ENCODE measurements around the gene LRCH1. TPM values are rescaled to one million over a fixed set of nuclear protein-coding genes. Genes with fewer than 3 reads are reported as not detected.

The LRCH1 gene
- total and polyA plus RNA-seq, 2 of the 4 experiments (the other 2 are of a cell fraction), result 7.0 to 8.8 TPM

DNA sequence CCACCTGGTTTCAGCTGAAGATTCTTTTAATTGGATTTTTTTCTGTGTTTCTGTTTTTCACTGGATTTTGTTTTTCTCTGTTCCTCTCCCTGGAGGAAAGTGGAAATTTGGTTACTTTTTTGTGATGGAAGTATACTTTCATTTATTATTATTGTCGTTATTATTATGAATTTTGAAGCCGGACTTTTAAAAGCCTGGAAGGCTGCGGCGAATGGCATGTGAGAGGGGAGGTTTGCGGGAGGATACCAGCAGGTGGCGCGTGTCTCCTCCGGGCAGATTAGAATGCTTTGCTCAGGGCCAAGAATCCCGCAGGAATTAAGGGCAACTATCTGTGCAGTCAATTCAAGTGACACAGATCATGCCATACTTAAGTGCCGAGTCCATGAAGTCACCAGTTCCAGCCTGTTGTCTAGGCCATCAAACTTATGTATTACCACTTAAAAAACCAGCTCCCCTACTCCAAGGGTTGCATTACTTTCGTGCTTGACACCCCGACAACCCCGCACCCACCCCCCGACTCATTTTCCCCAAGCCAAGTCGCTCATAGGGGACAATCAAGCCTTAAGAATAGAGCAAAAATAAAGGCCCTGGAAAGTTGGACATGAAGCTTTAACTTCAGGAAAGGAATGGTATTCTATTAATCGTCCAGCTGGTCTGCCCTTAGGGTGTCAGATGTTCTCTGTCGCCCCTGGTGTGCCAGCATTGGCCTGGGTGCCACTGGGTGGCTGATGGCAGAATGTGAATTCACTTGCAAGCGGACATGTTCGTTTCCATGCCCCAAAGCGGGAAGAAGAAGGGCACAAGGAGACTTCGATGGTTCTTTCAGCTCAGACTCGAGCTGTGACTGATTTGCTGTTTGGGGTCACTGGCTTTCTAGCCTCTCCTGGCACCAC lies 1.3 kb upstream of the LRCH1 start:
- peak overlapping the region; percentile 86 for H3K4me2 ChIP-seq (ENCODE audit: low read depth, low read length)
- peaks cover 4% of the 10 kb centered on the region for H3K4me1 ChIP-seq (ENCODE audit: control insufficient read depth, insufficient read depth, low read length)
- peaks cover 3% of the 10 kb centered on the region; the same call in 1 of the 2 replicates for H4K20me1 ChIP-seq (ENCODE audit: insufficient read depth, low read length)
- peak overlapping the region; percentile 92 for H2AFZ ChIP-seq (replicated peaks; ENCODE audit: low read length, poor library complexity)
- H3K23ac ChIP-seq (ENCODE audit: low read depth, low read length), result peak overlapping the region; percentile 49; the same call in 1 of the 2 replicates
- BruUV-seq (replicated peaks), result no TSS peak
- peak; percentile 75 for DNase-seq
- no peak overlapping the region; the same call in 1 of the 2 replicates for H2BK120ac ChIP-seq (ENCODE audit: low read depth, low read length)
- intact Hi-C loops (cut with micrococcal nuclease) (loop anchor here (1.0 to 5.0 kb wide), 3 partner anchors 58 to 170 kb away; no protein-coding TSS in a partner anchor), in situ Hi-C loops (cut with MboI; ENCODE audit: low sequenced_read_pairs) (loop anchor here (5.0 to 10.0 kb wide), 2 partner anchors 61 to 133 kb away; no protein-coding TSS in a partner anchor), dilution Hi-C loops (cut with HindIII; ENCODE audit: low sequenced_read_pairs, unreplicated experiment) (no loop called here)
- no peak overlapping the region for H2BK15ac ChIP-seq (ENCODE audit: low read depth, low read length)
- H3K9me1 ChIP-seq (ENCODE audit: insufficient read depth, low read length), result peaks cover 3% of the 10 kb centered on the region; the same call in 1 of the 2 replicates
- peaks cover 5 to 29% of the 10 kb centered on the region in 2 experiments; a peak in 3 of 4 replicates for H3K79me1 ChIP-seq (ENCODE audit: low read depth in 1 of 2, low read length in 2 of 2)
- H3K9ac ChIP-seq (ENCODE audit: low read depth, low read length), result 0 out of 2 replicates have a peak overlapping the region, but pooled peaks have one; percentile 74
- no peak overlapping the region for H4K91ac ChIP-seq (ENCODE audit: insufficient read depth, low read depth, low read length)
- no peak overlapping the region for H3K56ac ChIP-seq (ENCODE audit: extremely low read depth, insufficient read depth, low read length)
- H3K9me3 ChIP-seq (ENCODE audit: control insufficient read depth, insufficient read depth, low read length), result no peaks in the 10 kb centered on the region
- no peak overlapping the region; a peak in 1 of 4 replicates for H4K8ac ChIP-seq (ENCODE audit: low read depth in 2 of 2, low read length in 2 of 2)
- H2AK5ac ChIP-seq (ENCODE audit: low read depth, low read length), result 0 out of 2 replicates have a peak overlapping the region, but pooled peaks have one; percentile 1
- H3K14ac ChIP-seq (replicated peaks; ENCODE audit: low read depth, low read length), result no peak overlapping the region
- H4K5ac ChIP-seq (ENCODE audit: low read depth, low read length), result no peak overlapping the region
- 33% methylated on average over 6 of the region's 22 CpGs; no CpG with 5 or more reads in 1 of the 2 experiments for WGBS, 2 experiments (ENCODE audit: extremely low coverage in 2 of 2, insufficient read length in 1 of 2)
- TF ChIP-seq SMC3 (IDR thresholded peaks at IDR 0.05; ENCODE audit: low read depth, low read length), result peak; percentile 98
- TF ChIP-seq RAD21 (IDR thresholded peaks at IDR 0.05; ENCODE audit: low read length), result peak; percentile 88
- no peak; the same call in 1 of the 2 replicates for TF ChIP-seq CHD1 (IDR thresholded peaks at IDR 0.05; ENCODE audit: low read depth, low read length)
- TF ChIP-seq, protein P1, sequence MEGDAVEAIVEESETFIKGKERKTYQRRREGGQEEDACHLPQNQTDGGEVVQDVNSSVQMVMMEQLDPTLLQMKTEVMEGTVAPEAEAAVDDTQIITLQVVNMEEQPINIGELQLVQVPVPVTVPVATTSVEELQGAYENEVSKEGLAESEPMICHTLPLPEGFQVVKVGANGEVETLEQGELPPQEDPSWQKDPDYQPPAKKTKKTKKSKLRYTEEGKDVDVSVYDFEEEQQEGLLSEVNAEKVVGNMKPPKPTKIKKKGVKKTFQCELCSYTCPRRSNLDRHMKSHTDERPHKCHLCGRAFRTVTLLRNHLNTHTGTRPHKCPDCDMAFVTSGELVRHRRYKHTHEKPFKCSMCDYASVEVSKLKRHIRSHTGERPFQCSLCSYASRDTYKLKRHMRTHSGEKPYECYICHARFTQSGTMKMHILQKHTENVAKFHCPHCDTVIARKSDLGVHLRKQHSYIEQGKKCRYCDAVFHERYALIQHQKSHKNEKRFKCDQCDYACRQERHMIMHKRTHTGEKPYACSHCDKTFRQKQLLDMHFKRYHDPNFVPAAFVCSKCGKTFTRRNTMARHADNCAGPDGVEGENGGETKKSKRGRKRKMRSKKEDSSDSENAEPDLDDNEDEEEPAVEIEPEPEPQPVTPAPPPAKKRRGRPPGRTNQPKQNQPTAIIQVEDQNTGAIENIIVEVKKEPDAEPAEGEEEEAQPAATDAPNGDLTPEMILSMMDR (conservative IDR thresholded peaks at IDR 0.05; ENCODE audit: low read depth, low read length), result peak; percentile 90
- no peak for TF ChIP-seq POLR2A (IDR thresholded peaks at IDR 0.05; ENCODE audit: low read depth, low read length)
- no peak overlapping the region for H3K27ac ChIP-seq (ENCODE audit: insufficient read depth, low read length)
- no peak overlapping the region for H2AK9ac ChIP-seq (replicated peaks; ENCODE audit: low read depth, low read length, poor library complexity)
- no peak overlapping the region for H2BK20ac ChIP-seq (ENCODE audit: low read depth, low read length)
- no peak overlapping the region for H2BK5ac ChIP-seq (ENCODE audit: low read depth, low read length, poor library complexity, severe bottlenecking)
- POLR2A ChIA-PET (ENCODE audit: unreplicated experiment), result no interaction called here
- no peaks in the 10 kb centered on the region for H3K36me3 ChIP-seq (ENCODE audit: control insufficient read depth, insufficient read depth, low read length)
- H3K4me3 ChIP-seq (ENCODE audit: insufficient read depth, low read depth, low read length), result no peak overlapping the region
- peak; percentile 9; the same call in 1 of the 2 replicates for ATAC-seq (ENCODE audit: low read depth)
- no peak overlapping the region for H3K18ac ChIP-seq (ENCODE audit: low read depth, low read length)
- CTCF ChIA-PET, result interaction anchor here (0.7 to 1.8 kb wide), 17 partner anchors 10 to 170 kb away, joined by 3 to 17 read pairs (median 3); no protein-coding TSS in a partner anchor
- peak overlapping the region; percentile 17; the same call in 1 of the 2 replicates for H3K4ac ChIP-seq (ENCODE audit: low read depth, low read length)
- no peaks in the 10 kb centered on the region for H3K27me3 ChIP-seq (ENCODE audit: control insufficient read depth, insufficient read depth, low read length)
